GM19372 (cell line): ENCODE data around the gene PALD1.

Experiments used
- ATAC-seq: cut with Tn5 transposase; IDR thresholded peaks from one replicate; pipeline ENCODE4 v1.9.1; 2021; ENCODE audit warnings: mild to moderate bottlenecking, low read depth, moderate library complexity; ENCODE audit not compliant: unreplicated experiment

Gene PALD1

DNA sequence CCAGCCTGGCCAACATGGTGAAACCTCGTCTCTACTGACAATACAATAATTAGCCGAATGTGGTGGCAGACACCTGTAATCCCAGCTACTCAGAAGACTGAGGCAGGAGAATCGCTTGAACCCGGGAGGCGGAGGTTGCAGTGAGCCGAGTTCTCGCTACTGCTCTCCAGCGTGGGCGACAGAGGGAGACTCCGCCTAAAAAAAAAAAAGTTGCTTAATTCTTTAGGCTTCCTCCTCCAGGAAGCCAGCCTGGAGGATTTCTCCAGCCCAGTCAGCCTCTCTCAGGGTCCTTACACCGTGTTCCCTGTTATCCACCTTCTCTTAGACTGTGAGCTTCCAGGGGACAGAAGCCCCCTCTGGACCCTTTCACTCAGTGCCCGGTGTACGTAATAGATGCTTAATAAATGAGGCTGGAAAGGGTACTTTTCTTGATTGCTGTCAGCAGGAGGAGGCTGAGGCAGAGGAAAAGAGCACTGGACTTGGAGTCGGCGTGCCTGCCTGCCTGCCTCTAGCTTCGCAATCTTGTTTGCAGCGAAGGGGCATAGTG, 20.7 kb upstream of the PALD1 start:
- no peak for ATAC-seq

DNA sequence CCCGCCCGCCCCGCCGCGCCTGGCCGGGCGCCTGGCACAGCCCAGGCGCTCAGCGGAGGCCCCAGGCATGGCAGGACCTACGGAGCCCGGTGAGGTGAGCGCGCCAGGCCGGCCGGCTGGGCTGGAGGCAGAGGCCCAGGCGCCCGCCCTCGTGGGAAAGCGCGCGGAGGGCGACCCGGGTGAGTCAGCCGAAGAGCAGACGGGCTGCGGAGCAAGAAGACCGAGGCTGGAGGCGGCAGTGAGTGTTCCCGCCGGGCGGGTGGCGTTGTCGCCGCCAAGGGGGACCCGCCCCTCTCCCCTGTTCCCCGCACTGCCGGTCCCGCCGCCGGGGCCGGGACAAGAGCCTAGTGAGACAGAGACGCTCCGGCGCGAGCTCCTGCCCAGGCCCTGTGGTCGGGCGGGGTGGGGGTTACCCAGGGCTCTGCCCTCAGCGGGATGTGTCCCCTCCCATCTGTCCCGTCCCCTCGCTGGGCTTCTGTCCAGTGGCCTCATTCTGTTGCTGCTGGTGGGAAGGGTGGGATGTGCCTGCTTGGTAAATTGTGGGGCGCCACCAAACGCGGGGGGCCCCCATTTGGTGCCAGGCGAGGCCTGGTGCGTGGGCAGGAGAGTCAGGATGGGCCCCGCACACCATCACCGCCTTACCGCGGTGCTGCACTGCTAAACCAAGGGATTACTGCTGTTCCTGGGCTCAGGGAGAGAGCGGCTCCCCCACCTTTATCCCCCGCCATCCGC, 20.1 kb upstream of the PALD1 start:
- ATAC-seq, result no peak

DNA sequence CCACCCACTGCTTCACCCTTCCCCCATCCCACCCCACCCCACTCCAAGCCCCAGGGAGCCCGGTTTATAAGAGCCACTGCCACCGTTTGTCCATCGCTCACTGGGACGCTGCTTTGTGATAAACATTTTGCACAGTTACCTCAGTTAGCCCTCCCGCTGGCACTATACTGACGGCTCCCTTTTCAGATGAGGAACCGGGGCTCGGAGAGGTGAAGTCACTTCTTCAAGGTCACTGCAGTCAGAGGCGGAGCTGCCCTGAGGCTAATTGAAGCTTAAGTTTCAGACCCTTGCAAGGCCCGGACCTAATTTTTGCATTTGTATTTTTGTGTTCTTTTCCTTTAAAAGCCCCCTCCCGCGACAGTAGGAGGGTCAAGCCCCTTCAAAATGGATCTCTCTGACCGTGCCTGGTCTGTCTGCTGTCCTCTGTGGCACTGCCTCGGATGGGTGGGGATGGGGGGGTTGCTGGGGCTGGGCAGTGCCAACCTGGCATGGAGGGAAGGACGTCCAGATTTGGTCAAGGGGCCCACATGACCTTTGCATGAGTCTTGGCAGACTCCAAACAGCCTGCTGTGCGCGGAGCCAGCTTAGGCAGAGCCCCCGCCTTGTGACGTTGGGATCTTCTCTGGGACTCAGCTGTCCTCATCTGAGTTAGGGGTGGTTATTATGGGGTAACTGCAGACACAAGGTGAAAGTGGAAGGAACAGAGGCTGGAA, 19.4 kb upstream of the PALD1 start:
- ATAC-seq, result no peak

DNA sequence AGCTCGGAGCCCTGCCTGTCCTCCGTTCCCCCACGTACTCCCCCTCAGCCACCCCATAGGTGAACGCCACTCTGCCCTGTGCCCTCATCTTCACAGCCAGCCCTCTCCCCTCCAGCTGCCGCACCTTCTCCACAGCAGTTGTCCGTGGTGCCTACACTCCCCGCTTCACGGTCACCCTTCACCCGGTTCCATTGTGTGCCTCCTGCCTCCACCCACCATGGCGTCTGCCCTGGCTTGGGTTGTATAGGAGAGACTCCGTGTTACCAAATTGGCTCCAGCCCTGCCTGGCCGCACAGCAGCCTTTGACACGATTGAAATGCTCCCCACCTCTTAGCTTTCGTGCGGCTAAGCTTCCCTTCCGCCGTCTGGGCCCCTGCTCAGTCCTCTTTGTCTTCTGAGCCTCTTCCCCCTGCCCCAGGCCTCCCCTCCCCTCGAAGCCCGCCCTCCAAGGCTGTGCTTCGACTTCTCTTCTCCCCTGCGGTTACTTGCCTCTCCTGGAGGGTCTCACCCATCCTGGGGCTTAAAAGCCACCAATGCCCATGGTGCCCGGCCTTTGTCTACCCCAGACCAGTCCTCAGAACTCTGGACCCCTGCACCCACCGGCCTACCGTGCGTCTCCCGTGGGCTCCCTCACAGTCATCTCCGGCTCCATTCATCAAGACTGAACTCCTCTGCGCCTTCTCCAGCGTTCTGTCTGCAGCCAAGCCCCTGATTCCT, 18.6 kb upstream of the PALD1 start:
- no peak for ATAC-seq

DNA sequence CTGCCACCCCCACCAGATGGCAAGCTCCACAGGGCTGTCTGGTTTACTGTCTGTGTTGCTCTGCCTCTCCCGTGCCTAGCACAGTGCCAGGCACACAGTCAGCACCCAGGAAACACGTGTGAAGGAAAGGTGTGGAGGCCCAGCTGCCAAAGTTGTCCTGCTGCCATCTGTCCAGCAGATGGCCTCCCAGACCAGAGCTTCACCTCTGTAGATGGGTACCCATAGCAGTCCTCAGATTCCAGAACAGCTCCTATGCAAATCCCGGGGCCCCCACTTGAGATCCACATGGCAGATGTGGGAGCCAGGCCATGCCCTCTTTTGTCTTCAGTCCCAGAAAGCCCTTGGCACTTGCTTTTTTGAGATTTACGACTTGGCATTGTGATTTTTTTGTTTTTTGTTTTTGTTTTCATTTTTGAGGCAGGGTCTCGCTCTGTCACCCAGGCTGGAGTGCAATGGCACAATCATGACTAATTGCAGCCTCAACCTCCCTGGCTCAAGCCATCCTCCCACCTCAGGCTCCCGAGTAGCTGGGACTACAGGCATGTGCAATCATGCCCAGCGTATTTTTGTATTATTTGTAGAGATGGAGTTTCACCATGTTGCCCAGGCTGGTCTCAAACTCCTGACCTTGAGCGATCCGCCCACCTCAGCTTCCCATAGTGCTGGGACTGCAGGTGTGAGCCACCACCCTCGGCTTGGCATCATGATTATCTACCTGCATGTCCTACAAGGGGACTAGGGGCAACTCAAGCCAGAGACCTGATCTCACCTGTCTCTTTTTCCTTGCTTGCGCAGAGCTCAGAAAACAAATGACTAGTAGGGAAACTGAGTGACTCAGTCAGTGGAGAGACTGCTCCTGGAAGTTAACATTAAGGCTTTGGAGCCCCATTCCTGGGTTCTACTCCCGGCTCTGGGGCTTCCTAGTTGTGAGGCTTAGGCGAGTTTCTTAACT, 16.9 kb upstream of the PALD1 start:
- ATAC-seq, result no peak

DNA sequence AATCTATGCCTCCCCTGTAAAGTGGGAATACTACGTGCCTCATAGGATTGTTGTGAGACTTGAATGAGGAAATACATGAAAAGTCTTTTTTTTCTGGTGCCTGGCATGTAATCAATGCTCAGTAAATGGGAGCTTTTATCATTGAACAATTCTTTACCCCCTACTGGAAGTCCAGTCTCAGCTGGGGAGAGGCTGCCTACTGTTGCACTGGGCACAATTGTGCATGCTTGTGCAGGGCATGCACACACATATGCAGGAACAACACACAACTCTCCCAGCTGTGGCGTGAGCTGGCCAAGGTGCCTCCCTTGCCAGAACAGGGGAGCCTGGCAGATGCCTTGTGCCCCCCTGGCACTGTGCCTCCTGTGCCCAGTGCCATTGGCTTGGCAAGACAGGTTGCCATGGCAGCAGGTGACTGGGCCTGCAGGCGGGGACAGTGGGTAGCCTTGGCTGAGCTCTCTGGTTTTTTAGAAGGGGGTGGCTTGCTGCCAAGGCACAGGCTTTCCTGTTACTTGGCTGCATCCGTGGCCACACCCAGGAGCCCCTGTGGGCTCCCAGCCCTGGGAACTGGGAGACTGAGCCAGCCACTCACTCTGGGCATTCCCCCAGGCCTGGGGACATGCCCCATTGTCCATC, 16.1 kb upstream of the PALD1 start:
- no peak for ATAC-seq

DNA sequence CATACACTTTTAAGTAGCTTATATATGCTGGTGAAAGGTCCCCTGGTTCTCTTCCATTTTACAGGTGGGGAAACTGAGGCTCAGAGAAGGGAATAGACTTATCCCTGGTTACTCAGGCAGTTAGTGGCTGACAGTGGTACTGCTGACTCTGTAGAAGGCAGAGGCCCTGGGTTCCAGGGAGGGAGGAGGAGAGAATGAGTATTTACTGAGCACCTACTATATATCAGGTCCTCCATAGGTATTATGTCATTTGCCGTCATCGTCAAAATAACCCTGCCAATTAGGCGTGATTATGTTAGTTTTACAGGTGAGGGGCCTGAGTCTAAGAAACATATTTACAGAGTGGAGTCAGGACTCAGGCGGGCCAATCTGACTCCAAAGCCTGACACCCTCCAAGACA, 13.3 kb upstream of the PALD1 start:
- no peak for ATAC-seq

DNA sequence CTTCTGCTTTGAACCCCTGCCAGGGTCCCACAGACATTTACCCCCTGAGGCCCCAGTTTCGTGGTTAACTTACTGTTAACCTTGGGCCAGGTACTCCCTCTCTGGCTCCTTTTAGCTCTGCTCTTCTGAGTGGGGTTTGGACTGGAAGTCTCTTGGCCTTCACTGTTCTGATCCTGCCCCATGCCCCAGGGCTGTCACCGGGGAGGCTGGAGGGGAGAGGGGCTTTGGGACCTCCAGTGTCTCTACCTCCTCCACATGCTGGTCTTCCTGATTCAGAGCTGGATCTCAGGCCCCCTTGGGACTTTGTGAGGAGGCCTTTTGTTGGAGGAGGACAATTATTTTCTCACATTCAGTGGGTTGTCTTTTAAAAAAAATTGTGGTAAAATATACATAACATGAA, 12.7 kb upstream of the PALD1 start:
- no peak for ATAC-seq

DNA sequence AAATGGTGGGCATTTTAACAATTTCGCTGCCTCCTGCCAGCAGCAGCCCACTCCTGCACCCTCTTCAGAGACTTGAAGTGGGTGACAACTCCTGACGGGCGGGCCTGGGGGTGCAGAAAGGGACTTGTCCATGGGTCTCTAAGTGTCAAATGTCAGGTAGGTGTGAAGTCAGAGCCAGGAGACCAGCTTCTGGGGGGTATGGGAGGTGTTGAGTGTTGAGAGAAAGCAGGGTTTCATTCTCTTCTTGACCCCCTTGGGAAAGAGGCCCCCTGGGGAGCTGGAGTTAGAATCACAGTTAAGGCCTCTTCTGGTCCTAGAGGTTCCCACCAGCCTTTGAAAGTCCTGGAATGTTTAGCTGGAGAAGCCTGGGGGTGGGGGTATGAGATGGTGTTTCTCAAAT, 11.6 kb upstream of the PALD1 start:
- ATAC-seq, result no peak

DNA sequence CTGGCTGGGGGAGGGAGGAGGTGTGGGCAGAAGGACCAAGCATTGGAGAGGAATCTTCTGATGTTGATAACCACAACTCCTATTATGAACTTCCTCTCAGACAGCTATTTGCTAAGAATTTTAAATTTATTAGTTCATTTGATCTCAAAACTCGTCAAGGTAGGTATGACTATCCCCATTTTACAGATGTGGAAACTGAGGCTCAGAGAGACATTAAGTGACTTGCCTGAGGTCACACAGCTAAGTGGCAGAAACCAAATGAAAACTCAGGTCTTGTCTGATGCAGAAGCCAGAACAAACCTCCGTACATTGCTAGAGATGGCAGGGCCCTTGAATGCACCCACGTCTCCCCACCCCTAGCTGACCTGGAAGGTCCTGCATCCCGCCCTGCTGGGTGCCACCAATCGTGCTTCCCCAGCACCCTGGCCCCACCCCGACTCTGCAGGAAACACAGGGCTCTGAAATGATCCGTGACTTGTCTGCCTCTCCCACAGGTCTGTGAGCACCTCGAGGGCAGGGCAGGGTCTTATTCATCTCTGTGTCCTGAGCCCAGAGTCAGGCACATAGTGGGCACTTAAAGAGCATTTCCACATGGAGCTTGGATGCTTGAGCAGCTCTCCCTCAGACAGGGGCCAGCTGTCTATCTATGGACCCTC, 5.6 kb upstream of the PALD1 start:
- no peak for ATAC-seq

DNA sequence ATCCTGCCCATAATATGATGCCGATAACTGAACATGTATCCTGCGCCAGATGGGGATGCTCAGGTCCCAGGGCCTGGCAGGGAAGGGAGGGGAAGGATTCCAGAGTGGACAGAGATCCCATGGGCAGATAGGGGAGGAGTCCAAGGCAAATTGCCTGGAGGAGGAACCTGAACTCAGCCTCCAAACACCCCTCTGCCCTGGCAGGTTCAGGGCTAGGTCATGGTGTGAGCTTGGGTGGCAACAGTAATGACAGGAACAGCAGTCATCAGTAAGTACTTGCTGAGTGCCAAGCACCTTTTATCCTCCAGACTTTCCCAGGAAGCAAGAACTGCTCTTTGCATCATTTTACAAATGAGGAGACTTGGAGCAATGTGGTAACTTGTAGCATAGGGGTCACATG, 3.8 kb upstream of the PALD1 start:
- ATAC-seq, result no peak

DNA sequence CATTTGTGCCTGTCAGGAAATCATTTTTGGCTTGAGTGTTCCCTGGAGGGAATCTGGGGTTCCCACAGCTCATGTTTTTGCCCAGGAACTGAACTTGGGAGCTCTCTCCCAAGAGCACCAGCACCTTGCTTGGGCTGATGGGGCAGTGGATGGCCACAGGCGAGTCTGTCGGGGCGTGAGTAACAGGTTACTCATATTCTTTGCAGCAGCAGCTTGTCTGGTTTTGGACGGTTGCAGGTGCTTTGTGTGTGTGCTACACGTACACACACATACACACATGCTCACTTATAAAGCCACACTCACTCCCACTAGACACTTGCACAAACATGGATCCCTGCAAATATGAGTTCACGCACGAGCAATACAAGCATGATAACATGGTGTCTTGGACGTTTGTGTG, 2.9 kb upstream of the PALD1 start:
- ATAC-seq, result no peak

DNA sequence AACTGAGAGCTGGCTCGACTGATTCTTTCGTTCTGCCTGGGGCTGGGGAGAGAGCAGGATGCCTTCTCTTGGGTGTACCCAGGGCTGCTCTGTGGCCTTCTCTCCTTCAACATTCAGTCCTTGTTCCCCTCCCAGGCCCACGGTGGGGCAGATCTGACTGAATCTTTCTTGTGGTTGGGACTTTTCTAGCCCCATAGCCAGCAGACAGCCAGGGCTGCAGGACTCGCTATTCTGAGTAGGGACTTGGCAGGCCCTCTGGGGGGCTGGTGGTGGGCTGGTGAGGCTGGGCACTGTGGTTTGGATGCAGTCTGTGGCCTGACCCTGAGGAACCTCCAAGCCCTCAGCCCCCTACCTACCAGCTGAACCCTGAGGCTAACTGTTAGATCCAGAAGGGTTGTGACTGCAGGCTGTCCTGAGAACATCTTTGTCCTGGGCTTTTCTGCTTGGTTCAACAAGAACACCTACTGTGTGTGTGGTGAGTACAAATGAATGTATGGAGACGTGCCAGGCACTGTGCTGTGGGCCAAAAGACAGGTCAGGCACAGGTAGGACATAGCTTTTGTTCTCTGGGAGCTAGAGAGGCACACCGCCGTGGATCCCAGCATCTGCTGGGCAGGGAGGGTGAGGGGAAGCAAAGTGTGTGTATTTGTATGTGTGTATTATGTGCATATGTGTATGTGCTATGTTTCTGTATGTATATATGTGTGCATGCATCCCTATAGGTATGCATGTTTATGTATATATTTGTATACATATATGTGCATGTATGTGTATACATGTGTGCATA, 2.1 kb upstream of the PALD1 start:
- no peak for ATAC-seq

DNA sequence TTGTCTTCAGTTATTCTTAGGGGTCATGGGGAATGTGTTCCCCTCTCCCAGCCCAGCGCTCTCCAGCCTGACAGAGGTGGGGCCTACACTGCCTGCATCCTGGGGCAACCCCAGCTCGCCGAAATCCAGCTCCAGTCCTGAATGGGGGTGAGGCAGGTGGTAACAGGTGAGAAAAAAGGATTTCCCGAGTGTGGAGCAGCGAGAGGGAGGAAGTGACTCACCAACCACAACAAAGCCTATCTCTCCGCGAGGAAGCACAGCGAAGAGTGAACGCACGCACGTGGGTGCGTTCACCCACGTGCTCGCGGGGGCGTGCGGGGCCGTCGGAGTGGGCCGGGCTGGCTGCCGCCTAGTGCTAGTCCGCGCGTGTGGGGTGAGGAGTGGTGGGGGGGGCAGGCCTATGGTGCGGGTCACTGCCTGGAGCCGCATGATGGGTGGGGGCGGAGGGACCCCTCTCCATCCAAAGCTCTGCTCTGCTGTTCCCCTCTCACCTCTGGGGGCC, 855 bp upstream of the PALD1 start:
- no peak for ATAC-seq

DNA sequence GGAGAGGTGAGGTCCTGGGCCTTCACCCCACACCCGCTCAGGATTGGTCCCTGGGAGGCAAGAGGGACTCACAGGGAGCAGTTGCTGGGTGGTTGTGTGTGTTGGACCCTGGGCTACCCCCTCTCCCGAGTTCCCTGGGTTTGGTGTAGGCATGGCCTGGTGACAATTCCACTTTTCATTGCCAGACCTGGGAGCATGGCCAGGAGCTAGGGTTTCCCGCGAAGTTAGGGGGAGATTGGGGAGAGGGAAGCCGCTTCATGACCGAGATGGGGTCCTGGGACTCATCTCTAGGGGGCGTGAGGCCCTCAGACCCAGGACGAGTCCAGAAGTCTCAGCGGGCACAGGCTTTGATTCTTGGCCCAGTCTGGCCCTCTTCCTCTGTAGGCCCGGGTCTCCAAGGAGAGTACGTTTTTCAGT, 606 bp downstream of the PALD1 start:
- ATAC-seq, result no peak

DNA sequence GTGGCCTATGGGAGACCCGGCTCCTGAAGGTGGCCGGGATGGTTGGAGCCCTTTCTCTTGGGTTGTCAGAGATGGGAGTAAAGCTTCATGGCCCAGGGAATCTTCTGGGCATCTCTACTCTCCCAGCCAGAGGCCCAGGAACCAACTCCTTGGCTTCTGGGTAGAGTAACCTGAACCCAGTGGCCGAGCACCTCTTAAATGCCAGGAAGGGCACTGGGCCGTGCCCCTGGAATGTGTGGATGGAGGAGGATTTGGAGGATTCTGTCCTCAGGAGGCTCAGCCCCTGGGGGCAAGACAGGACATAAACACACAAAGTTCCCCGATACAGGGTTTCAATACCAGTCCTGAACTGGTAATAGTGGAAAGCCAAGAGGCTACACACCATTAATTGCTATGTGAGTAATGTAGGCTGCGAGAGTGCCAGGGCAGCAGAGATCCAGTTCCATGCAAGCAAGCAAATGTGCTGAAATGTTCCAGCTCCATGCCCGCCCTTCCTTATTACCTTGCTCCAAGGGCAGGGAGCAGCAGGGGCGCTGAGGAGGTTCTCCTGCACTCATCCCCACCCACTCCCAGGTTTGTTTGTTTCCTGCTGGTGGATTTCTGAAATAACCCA, 1.2 kb downstream of the PALD1 start:
- no peak for ATAC-seq

DNA sequence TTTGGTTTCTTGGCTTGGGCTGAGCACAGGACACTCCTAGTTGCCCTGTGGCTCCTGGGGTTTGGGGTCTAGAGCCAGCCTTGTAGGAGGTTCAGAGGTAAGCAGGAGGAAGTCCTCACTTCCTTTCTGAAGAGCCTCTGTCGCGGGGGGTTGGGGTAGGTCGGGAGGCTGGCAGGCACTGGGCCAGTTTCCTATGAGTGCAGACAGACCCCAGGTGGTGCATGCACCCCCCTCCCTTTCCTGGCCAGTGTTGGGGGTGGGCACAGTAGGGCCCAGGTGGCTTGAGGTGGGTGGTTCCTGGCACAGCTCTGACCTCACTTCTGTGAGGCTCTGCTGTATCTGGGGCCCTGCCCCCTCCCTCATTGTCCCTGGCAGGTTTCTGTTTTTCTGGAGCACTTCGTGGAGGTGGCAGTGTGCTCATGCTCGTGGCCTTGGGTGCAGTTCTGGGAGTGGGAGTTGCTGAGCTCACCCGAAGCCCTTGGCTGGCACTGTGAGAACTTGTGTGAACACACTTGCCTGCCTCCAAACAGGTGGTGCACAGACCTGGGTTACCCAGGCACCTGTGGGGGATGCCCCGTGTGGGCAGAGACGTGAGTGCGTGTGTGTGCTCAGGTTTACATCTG, 1.8 kb downstream of the PALD1 start:
- ATAC-seq, result no peak
